HepG2 (cell line): ENCODE data around the gene PTPRF. TPM values are rescaled to one million over a fixed set of nuclear protein-coding genes. Genes with fewer than 3 reads are reported as not detected.

Experiments
- ATAC-seq: fragments of 200-7000 bp; cut with Tn5 transposase; 3 replicates; pipeline ENCODE4 v1.9.1; 2020; ENCODE audit warnings: mild to moderate bottlenecking, moderate library complexity
- BruUV-seq: library from RNA; stranded (reverse); fragments of 400-500 nt; replicated peaks from 2 replicates; lab custom pipeline; 2021; lab: Mats Ljungman, UMichigan
- CTCF ChIA-PET: fragments of 300-600 bp; formaldehyde crosslinking; extraction: SDS; loops from one replicate; lab custom pipeline; 2021; ENCODE audit warnings: low total read pairs, inconsistent platforms, low intra/inter-chr PET ratio; lab: Yijun Ruan, JAX
- POLR2A ChIA-PET: fragments of 350-600 bp; sonication (Branson Sonifier 250); formaldehyde crosslinking; loops from one replicate; lab custom pipeline; 2020; ENCODE audit warnings: antibody characterized with exemption, inconsistent platforms; lab: Yijun Ruan, JAX
- DNase-seq: peaks from one replicate; pipeline ENCODE4 v3.0.0-alpha.2; 2015; ENCODE audit warnings: low spot score
- FAIRE-seq: peaks from 3 replicates; lab custom pipeline; 2011; peaks lifted over from hg19 to GRCh38; lab: Jason Lieb, UNC
- H2AFZ ChIP-seq: one replicate; pipeline ENCODE4 v1.6.1; 2011; ENCODE audit warnings: low read length, inconsistent platforms
- H3K27ac ChIP-seq: fragments of 300-600 bp; 3 replicates; pipeline ENCODE4 v1.8.0; 2011; ENCODE audit warnings: mixed run types, mild to moderate bottlenecking, mixed read lengths, low read length, inconsistent platforms; ENCODE audit not compliant: insufficient read depth; ENCODE audit errors: extremely low read length
- H3K27me3 ChIP-seq, 2 experiments: fragments of 200-600 bp in 1 of 2; 2 replicates in 1 of 2; 3 replicates in 1 of 2; pipeline versions ENCODE4 v1.6.0 to v1.8.0; 2011; ENCODE audit warnings: low read length in 2 of 2, mild to moderate bottlenecking in 2 of 2, moderate library complexity in 2 of 2, inconsistent platforms in 1 of 2; ENCODE audit not compliant: insufficient read depth in 2 of 2, control insufficient read depth in 1 of 2
- H3K36me3 ChIP-seq, 2 experiments: fragments of 200-600 bp in 1 of 2; replicated peaks in 1 of 2; 2 replicates in 1 of 2; 3 replicates in 1 of 2; pipeline versions ENCODE4 v1.5.1 to v1.8.0; 2011; ENCODE audit warnings: low read length in 2 of 2, inconsistent platforms in 1 of 2; ENCODE audit not compliant: insufficient read depth in 2 of 2, control insufficient read depth in 1 of 2
- H3K4me1 ChIP-seq: 2 replicates; pipeline ENCODE4 v1.5.1; 2012; ENCODE audit warnings: low read length, inconsistent platforms; ENCODE audit not compliant: insufficient read depth
- H3K4me2 ChIP-seq: 2 replicates; pipeline ENCODE4 v1.6.0; 2011; ENCODE audit warnings: low read depth, low read length, inconsistent platforms
- H3K4me3 ChIP-seq, 3 experiments: fragments of 200-600 bp in 1 of 3; sonication (generic), shearing (Covaris generic) in 1 of 3; replicated peaks in 1 of 3; 2 replicates each; pipeline ENCODE4 v1.5.1; 2011 to 2016; ENCODE audit warnings: low read length in 3 of 3, inconsistent platforms in 2 of 3, low read depth in 2 of 3, mild to moderate bottlenecking in 2 of 3, control low read depth in 1 of 3, mixed read lengths in 1 of 3; ENCODE audit not compliant: insufficient read depth in 1 of 3
- H3K79me2 ChIP-seq: one replicate; pipeline ENCODE4 v1.6.1; 2011; ENCODE audit warnings: low read length, inconsistent platforms; ENCODE audit not compliant: insufficient read depth
- H3K9ac ChIP-seq: 2 replicates; pipeline ENCODE4 v1.6.0; 2011; ENCODE audit warnings: mild to moderate bottlenecking, low read depth, low read length, inconsistent platforms; ENCODE audit not compliant: insufficient read depth
- H3K9me3 ChIP-seq: 2 replicates; pipeline ENCODE4 v1.5.1; 2012; ENCODE audit warnings: mild to moderate bottlenecking, low read length
- H4K20me1 ChIP-seq: 2 replicates; pipeline ENCODE4 v1.6.0; 2011; ENCODE audit warnings: inconsistent platforms, mild to moderate bottlenecking, low read length, moderate library complexity; ENCODE audit not compliant: insufficient read depth
- AGO2 ChIP-seq: fragments of 200-400 bp; formaldehyde crosslinking; optimal IDR thresholded peaks from 2 replicates; pipeline ENCODE3; 2017; ENCODE audit warnings: mild to moderate bottlenecking, low read depth, low read length, moderate library complexity
- CREBL2 ChIP-seq: sonication (generic); formaldehyde crosslinking; IDR thresholded peaks from 2 replicates; pipeline ENCODE4 v1.8.1; 2023; ENCODE audit warnings: missing genetic modification reagents, mild to moderate bottlenecking, borderline replicate concordance
- ETV5 ChIP-seq: IDR thresholded peaks from 2 replicates; pipeline ENCODE4 v1.6.1; 2018; ENCODE audit warnings: missing biosample characterization, missing genetic modification reagents, inconsistent platforms, borderline replicate concordance
- LRRFIP1 ChIP-seq: sonication (generic); formaldehyde crosslinking; conservative IDR thresholded peaks from 2 replicates; pipeline ENCODE4 v1.4.0; 2020; ENCODE audit warnings: missing genetic modification reagents
- MYNN ChIP-seq: sonication (generic); formaldehyde crosslinking; IDR thresholded peaks from 2 replicates; pipeline ENCODE4 v1.4.0; 2020; ENCODE audit warnings: mild to moderate bottlenecking, low read depth, missing genetic modification reagents
- NFE2L2 ChIP-seq: fragments of 150-350 bp; IDR thresholded peaks from 2 replicates; pipeline ENCODE4 v1.6.1; 2014; ENCODE audit warnings: low read length
- NR2F2 ChIP-seq: IDR thresholded peaks from 2 replicates; pipeline ENCODE4 v1.6.1; 2012; ENCODE audit warnings: low read depth, inconsistent platforms, borderline replicate concordance
- TP53 ChIP-seq: sonication (generic); formaldehyde crosslinking; conservative IDR thresholded peaks from 2 replicates; pipeline ENCODE4 v1.4.0; 2020; ENCODE audit warnings: missing genetic modification reagents
- WGBS: methylation state at CpG from one replicate; pipeline ENCODE4 v1.1.6; 2017; ENCODE audit warnings: low lambda C conversion rate; 5-methylcytosine and 5-hydroxymethylcytosine counted together
- in situ Hi-C: cut with HindIII; loops from 2 replicates; pipeline ENCODE4 v1.10.0; 2017; ENCODE audit warnings: low pct_unique_long_range_greater_than_20kb; ENCODE audit not compliant: extremely low pct_ligation_motif_present
- intact Hi-C: fragments of 100-400 bp; cut with micrococcal nuclease; formaldehyde crosslinking; loops from one replicate; pipeline ENCODE4 v1.10.0; 2022; ENCODE audit not compliant: unreplicated experiment
- polyA plus RNA-seq, 8 experiments: library from polyadenylated mRNA; depleted of rRNA in 3 of 8; stranded (reverse) in 7 of 8; unstranded in 1 of 8; fragments of >200 nt; fragmentation: Illumina TruSeq in 4 of 8; extraction: Trizol in 4 of 8; gene quantifications; 2 replicates each; pipeline versions ENCODE4 v1.2.1 to v1.2.3, GENCODE V29; 2011 to 2016; ENCODE audit warnings: low read depth in 4 of 8, missing spikeins in 1 of 8, mixed read lengths in 1 of 8; ENCODE audit not compliant: insufficient read depth in 1 of 8
- total RNA-seq, 5 experiments: library from RNA; depleted of rRNA; stranded (reverse); fragments of >200 nt; fragmentation: Illumina TruSeq; extraction: Trizol; gene quantifications; 2 replicates each; pipeline ENCODE4 v1.2.3, GENCODE V29; 2016; ENCODE audit warnings: low read depth in 1 of 5

PTPRF gene
- total and polyA plus RNA-seq, 2 of the 13 experiments (the other 11 are each of a cell fraction or from before 2014, with no cell fraction given), result 55.9 to 167 TPM

GRCh38 chr1:43605157-43605556 lies 74.5 kb downstream of the PTPRF start:
- Histone ChIP-seq H2AFZ (no peak overlapping the region), H3K36me3 (peaks cover 38 to 86% of the 10 kb centered on the region in 2 experiments), H3K79me2 (no peaks in the 10 kb centered on the region), H3K4me2 (no peak overlapping the region), H3K9me3 (no peaks in the 10 kb centered on the region), H3K27me3 (no peaks in the 10 kb centered on the region), H4K20me1 (no peaks in the 10 kb centered on the region)
- BruUV-seq, result TSS peak; percentile 27
- in situ Hi-C loops, result no loop called here
- ATAC-seq, result no peak
- WGBS, result 94% methylated on average over 9 of the region's 18 CpGs
- no peak for FAIRE-seq
- intact Hi-C loops, result no loop called here
- TF ChIP-seq CREBL2 (CRISPR knock-in tag) (no peak), AGO2 (peak; percentile 64)
- TF ChIP-seq, all 625 proteins: peak for 1
- ChIA-PET CTCF (no interaction called here), POLR2A (no interaction called here)
- no peak overlapping the region for H3K4me3 ChIP-seq
- DNase-seq, result no peak
- H3K4me1 ChIP-seq, result no peaks in the 10 kb centered on the region
- H3K27ac ChIP-seq, result no peak overlapping the region
- H3K9ac ChIP-seq, result no peak overlapping the region

- POLR2A ChIA-PET, result no interaction called here
- H3K9ac ChIP-seq, result no peak overlapping the region
- CTCF ChIA-PET, result no interaction called here
Observed at GRCh38 chr1:43605766-43606165, 75.1 kb downstream of the PTPRF start.

More at GRCh38 chr1:43605766-43606165, 75.1 kb downstream of the PTPRF start:
- no peaks in the 10 kb centered on the region for H3K27me3 ChIP-seq
- DNase-seq, result no peak
- WGBS, result 80% methylated on average over 1 of the region's 7 CpGs
- no peak for ATAC-seq
- TF ChIP-seq TP53 (no peak), ETV5 (CRISPR knock-in tag) (no peak), NR2F2 (no peak), NFE2L2 (no peak), LRRFIP1 (CRISPR knock-in tag) (no peak), MYNN (CRISPR knock-in tag) (no peak)
- no peak overlapping the region for H3K27ac ChIP-seq
- no peaks in the 10 kb centered on the region for H4K20me1 ChIP-seq
- intact Hi-C loops, result no loop called here
- no peak overlapping the region for H3K4me2 ChIP-seq
- no peaks in the 10 kb centered on the region for H3K9me3 ChIP-seq
- in situ Hi-C loops, result no loop called here
- FAIRE-seq, result no peak
- no peak overlapping the region for H3K4me3 ChIP-seq
- H2AFZ ChIP-seq, result no peak overlapping the region
- no peaks in the 10 kb centered on the region for H3K4me1 ChIP-seq
- H3K36me3 ChIP-seq, result peaks cover 40 to 84% of the 10 kb centered on the region in 2 experiments
- no TSS peak for BruUV-seq
- H3K79me2 ChIP-seq, result no peaks in the 10 kb centered on the region
